K562 (cell line): ENCODE measurements around the gene ANAPC4. TPM values are rescaled to one million over a fixed set of nuclear protein-coding genes. Genes with fewer than 3 reads are reported as not detected.
"Not testable (repeated sequence)": the region's sequence is repeated elsewhere in the genome, so short reads cannot be mapped to it uniquely, and the experiment has no call there.

ENCODE experiments used
- ATAC-seq: fragments of 200-7000 bp; cut with Tn5 transposase; 3 replicates; pipeline ENCODE4 v1.9.1; 2020; ENCODE audit warnings: moderate library complexity
- BruUV-seq: library from RNA; stranded (reverse); fragments of 400-500 nt; replicated peaks from 2 replicates; lab custom pipeline; 2021; lab: Mats Ljungman, UMichigan
- CTCF ChIA-PET: fragments of 300-600 bp; formaldehyde crosslinking; extraction: SDS; loops from one replicate; lab custom pipeline; 2021; ENCODE audit warnings: low intra/inter-chr PET ratio; lab: Yijun Ruan, JAX
- POLR2A ChIA-PET: fragments of 300-600, 350-650 bp; sonication (Branson Sonifier 250); formaldehyde crosslinking; extraction: SDS; loops from one replicate; lab custom pipeline; 2021; ENCODE audit warnings: antibody characterized with exemption, inconsistent platforms; lab: Yijun Ruan, JAX
- DNase-seq, 4 experiments: peaks; one replicate each; pipeline versions ENCODE4 v3.0.0 to v3.0.0-alpha.2; 2011 to 2018; ENCODE audit warnings: low spot score in 3 of 4, mixed read lengths in 3 of 4; ENCODE audit errors: extremely low read depth in 1 of 4
- FAIRE-seq: peaks from 2 replicates; lab custom pipeline; 2011; peaks lifted over from hg19 to GRCh38; lab: Jason Lieb, UNC
- H2AFZ ChIP-seq: 2 replicates; pipeline ENCODE4 v1.6.0; 2011; ENCODE audit warnings: low read depth, low read length, control low read depth, inconsistent platforms
- H3K27ac ChIP-seq: fragments of 200-600 bp; 3 replicates; pipeline ENCODE4 v1.8.0; 2011; ENCODE audit warnings: low read depth, mild to moderate bottlenecking, control low read depth, inconsistent platforms, low read length, moderate library complexity, mixed read lengths; ENCODE audit errors: extremely low read depth
- H3K27me3 ChIP-seq, 2 experiments: fragments of 300-600 bp in 1 of 2; 2 replicates in 1 of 2; 3 replicates in 1 of 2; pipeline versions ENCODE4 v1.6.0 to v1.8.0; 2011; ENCODE audit warnings: inconsistent platforms in 2 of 2, low read length in 2 of 2, mild to moderate bottlenecking in 1 of 2, mixed read lengths in 1 of 2, moderate library complexity in 1 of 2; ENCODE audit not compliant: control insufficient read depth in 2 of 2, insufficient read depth in 2 of 2
- H3K36me3 ChIP-seq: fragments of 300-600 bp; 3 replicates; pipeline ENCODE4 v1.8.0; 2011; ENCODE audit warnings: mild to moderate bottlenecking, low read length, inconsistent platforms; ENCODE audit not compliant: control insufficient read depth, insufficient read depth
- H3K4me1 ChIP-seq, 2 experiments: fragments of 200-600 bp in 1 of 2; replicated peaks in 1 of 2; 2 replicates in 1 of 2; 3 replicates in 1 of 2; pipeline versions ENCODE4 v1.5.1 to v1.8.0; 2011; ENCODE audit warnings: inconsistent platforms in 2 of 2, low read length in 2 of 2, mild to moderate bottlenecking in 1 of 2, mixed read lengths in 1 of 2, moderate library complexity in 1 of 2; ENCODE audit not compliant: control insufficient read depth in 2 of 2, insufficient read depth in 2 of 2
- H3K4me2 ChIP-seq: 2 replicates; pipeline ENCODE4 v1.6.1; 2011; ENCODE audit warnings: low read length, control low read depth, inconsistent platforms, mixed read lengths; ENCODE audit not compliant: insufficient read depth
- H3K4me3 ChIP-seq: fragments of 200-600 bp; sonication (generic), shearing (Covaris generic); 2 replicates; pipeline ENCODE4 v1.5.1; 2016; ENCODE audit warnings: control low read depth, inconsistent platforms
- H3K79me2 ChIP-seq: fragments of 200-600 bp; 3 replicates; pipeline ENCODE4 v1.8.0; 2011; ENCODE audit warnings: low read length, inconsistent platforms; ENCODE audit not compliant: control insufficient read depth, insufficient read depth
- H3K9ac ChIP-seq, 2 experiments: 2 replicates each; pipeline versions ENCODE4 v1.6.0 to v1.6.1; 2011; ENCODE audit warnings: low read depth in 2 of 2, low read length in 2 of 2, control low read depth in 1 of 2, inconsistent platforms in 1 of 2, mild to moderate bottlenecking in 1 of 2, mixed read lengths in 1 of 2; ENCODE audit not compliant: insufficient read depth in 1 of 2
- H3K9me1 ChIP-seq: one replicate; pipeline ENCODE4 v1.6.0; 2011; ENCODE audit warnings: inconsistent platforms, mild to moderate bottlenecking, low read length, moderate library complexity; ENCODE audit not compliant: control insufficient read depth, insufficient read depth
- H3K9me3 ChIP-seq: replicated peaks from 2 replicates; pipeline ENCODE4 v1.5.1; 2011; ENCODE audit warnings: low read depth, low read length, inconsistent platforms; ENCODE audit not compliant: control insufficient read depth, insufficient read depth
- H4K20me1 ChIP-seq: replicated peaks from 2 replicates; pipeline ENCODE4 v1.6.1; 2011; ENCODE audit warnings: low read length, inconsistent platforms, mixed read lengths; ENCODE audit not compliant: control insufficient read depth, insufficient read depth
- CHCHD3 ChIP-seq: fragments of 250-450 bp; sonication (Bioruptor Pico); IDR thresholded peaks from 2 replicates; pipeline ENCODE4 v2.1.2; 2022; ENCODE audit warnings: mild to moderate bottlenecking
- CHD1 ChIP-seq: fragments of 200-600 bp; sonication (generic); IDR thresholded peaks from one replicate; pipeline ENCODE4 v1.6.1; 2012; ENCODE audit warnings: mild to moderate bottlenecking, moderate library complexity, low read length, inconsistent platforms
- CHD2 ChIP-seq: IDR thresholded peaks from 2 replicates; pipeline ENCODE4 v1.6.1; 2011; ENCODE audit warnings: low read depth, low read length
- ELF4 ChIP-seq: fragments of 450-650 bp; formaldehyde crosslinking; IDR thresholded peaks from 2 replicates; pipeline ENCODE4 v1.4.0; 2022; ENCODE audit warnings: missing genetic modification characterization
- NBN ChIP-seq: fragments of 450-650 bp; IDR thresholded peaks from 2 replicates; pipeline ENCODE4 v1.6.1; 2016; ENCODE audit warnings: low read depth, mild to moderate bottlenecking
- NCOR1 ChIP-seq: fragments of 450-650 bp; IDR thresholded peaks from 2 replicates; pipeline ENCODE4 v1.6.1; 2016; ENCODE audit warnings: mild to moderate bottlenecking, moderate library complexity
- NFIC ChIP-seq: fragments of 450-650 bp; IDR thresholded peaks from 2 replicates; pipeline ENCODE4 v1.6.1; 2017; ENCODE audit warnings: mild to moderate bottlenecking, inconsistent platforms
- NFIX ChIP-seq: fragments of 250-450 bp; sonication (Bioruptor Pico); IDR thresholded peaks from 2 replicates; pipeline ENCODE4 v1.4.0; 2020; ENCODE audit warnings: low read depth, mild to moderate bottlenecking, moderate library complexity
- PHB ChIP-seq: fragments of 250-450 bp; sonication (Bioruptor Pico); IDR thresholded peaks from 2 replicates; pipeline ENCODE4 v1.5.0; 2021
- ZFX ChIP-seq: sonication (generic); formaldehyde crosslinking; IDR thresholded peaks from 2 replicates; pipeline ENCODE4 v1.8.0; 2022; ENCODE audit warnings: mild to moderate bottlenecking, missing genetic modification reagents, moderate library complexity
- ZNF507 ChIP-seq: conservative IDR thresholded peaks from 2 replicates; pipeline ENCODE4 v1.6.1; 2017; ENCODE audit warnings: missing genetic modification characterization, missing compliant biosample characterization
- WGBS: fragments of 100-300 bp; shearing (Covaris generic); methylation state at CpG from one replicate; pipeline ENCODE4 v1.1.6; 2016; ENCODE audit warnings: low coverage, mixed read lengths; ENCODE audit not compliant: insufficient coverage; ENCODE audit errors: missing lambda C conversion rate; 5-methylcytosine and 5-hydroxymethylcytosine counted together
- in situ Hi-C: fragments of 300-500 bp; cut with MboI; formaldehyde crosslinking; loops from 4 replicates; pipeline ENCODE4 v1.15.0; 2018; ENCODE audit warnings: inconsistent platforms, mixed read lengths
- intact Hi-C: fragments of 100-400 bp; cut with micrococcal nuclease; formaldehyde crosslinking; loops from 2 replicates; pipeline ENCODE4 v1.14.2; 2022
- polyA plus RNA-seq, 8 experiments: library from polyadenylated mRNA; depleted of rRNA in 4 of 8; stranded (reverse) in 5 of 8; unstranded in 3 of 8; fragments of >200 nt; fragmentation: Nextera tagmentation in 2 of 8; fragmentation: Illumina TruSeq in 1 of 8; extraction: Ambion mirVana in 2 of 8; extraction: Trizol in 1 of 8; gene quantifications; 2 replicates each; pipeline versions ENCODE4 v1.2.1 to v1.2.3, GENCODE V29; 2011 to 2014; ENCODE audit warnings: inconsistent platforms in 1 of 8, missing spikeins in 1 of 8
- total RNA-seq, 7 experiments: library from RNA; depleted of rRNA in 6 of 7; stranded (reverse); fragments of >200 nt in 6 of 7; fragmentation: Illumina TruSeq in 2 of 7; extraction: Trizol in 2 of 7; gene quantifications; 2 replicates each; pipeline versions ENCODE4 v1.2.1 to v1.2.3, GENCODE V29; 2011 to 2021; ENCODE audit warnings: low replicate concordance in 1 of 7
- TF ChIP-seq, protein P1 (sequence below), 2 experiments: fragments of 450-650 bp; formaldehyde crosslinking in 1 of 2; IDR thresholded peaks; 2 replicates each; pipeline versions ENCODE4 v1.4.0 to v1.6.1; 2014 to 2020; ENCODE audit warnings: mild to moderate bottlenecking in 2 of 2, borderline replicate concordance in 1 of 2, low read depth in 1 of 2

ANAPC4 gene
- total and polyA plus RNA-seq, 9 of the 15 experiments (the other 6 are each of a cell fraction or from before 2014, with no cell fraction given) = 23.9 to 47.0 (median 31.9) TPM

DNA sequence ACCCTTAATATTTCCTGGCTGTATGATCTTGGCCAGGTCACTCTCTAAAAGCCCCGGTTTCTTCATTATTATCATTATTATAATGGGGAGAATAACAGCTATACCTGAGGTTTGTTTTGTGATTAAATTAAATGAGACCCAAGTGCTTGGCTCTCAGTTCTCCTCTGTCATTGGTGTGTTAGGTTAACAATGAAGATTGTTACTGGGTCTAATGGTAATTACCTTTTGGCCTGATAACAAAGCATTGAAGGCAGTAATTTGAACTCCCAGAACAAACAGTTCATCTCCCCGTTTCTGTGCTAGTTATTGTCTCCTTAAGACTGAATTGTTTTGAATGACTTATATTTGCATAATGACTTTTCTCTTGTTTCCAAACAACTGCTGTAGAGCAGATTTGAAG lies 6.8 kb upstream of the ANAPC4 start (continued):
- TF ChIP-seq, protein P1, sequence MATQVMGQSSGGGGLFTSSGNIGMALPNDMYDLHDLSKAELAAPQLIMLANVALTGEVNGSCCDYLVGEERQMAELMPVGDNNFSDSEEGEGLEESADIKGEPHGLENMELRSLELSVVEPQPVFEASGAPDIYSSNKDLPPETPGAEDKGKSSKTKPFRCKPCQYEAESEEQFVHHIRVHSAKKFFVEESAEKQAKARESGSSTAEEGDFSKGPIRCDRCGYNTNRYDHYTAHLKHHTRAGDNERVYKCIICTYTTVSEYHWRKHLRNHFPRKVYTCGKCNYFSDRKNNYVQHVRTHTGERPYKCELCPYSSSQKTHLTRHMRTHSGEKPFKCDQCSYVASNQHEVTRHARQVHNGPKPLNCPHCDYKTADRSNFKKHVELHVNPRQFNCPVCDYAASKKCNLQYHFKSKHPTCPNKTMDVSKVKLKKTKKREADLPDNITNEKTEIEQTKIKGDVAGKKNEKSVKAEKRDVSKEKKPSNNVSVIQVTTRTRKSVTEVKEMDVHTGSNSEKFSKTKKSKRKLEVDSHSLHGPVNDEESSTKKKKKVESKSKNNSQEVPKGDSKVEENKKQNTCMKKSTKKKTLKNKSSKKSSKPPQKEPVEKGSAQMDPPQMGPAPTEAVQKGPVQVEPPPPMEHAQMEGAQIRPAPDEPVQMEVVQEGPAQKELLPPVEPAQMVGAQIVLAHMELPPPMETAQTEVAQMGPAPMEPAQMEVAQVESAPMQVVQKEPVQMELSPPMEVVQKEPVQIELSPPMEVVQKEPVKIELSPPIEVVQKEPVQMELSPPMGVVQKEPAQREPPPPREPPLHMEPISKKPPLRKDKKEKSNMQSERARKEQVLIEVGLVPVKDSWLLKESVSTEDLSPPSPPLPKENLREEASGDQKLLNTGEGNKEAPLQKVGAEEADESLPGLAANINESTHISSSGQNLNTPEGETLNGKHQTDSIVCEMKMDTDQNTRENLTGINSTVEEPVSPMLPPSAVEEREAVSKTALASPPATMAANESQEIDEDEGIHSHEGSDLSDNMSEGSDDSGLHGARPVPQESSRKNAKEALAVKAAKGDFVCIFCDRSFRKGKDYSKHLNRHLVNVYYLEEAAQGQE (IDR thresholded peaks at IDR 0.05; ENCODE audit: borderline replicate concordance) = no peak
- TF ChIP-seq, protein P1 (CRISPR knock-in tag; IDR thresholded peaks at IDR 0.05; ENCODE audit: low read depth) = no peak
- TF ChIP-seq NCOR1 = no peak
- TF ChIP-seq CHD2 = no peak
- TF ChIP-seq CHCHD3 (CRISPR knock-in tag) = no peak
- no peak for TF ChIP-seq ZFX (CRISPR knock-in tag)
- no peak for TF ChIP-seq NBN
- TF ChIP-seq PHB (CRISPR knock-in tag) = no peak
- TF ChIP-seq CHD1 = no peak
- no peak for TF ChIP-seq ELF4 (CRISPR knock-in tag)
- no peak for TF ChIP-seq NFIC
- no peak for TF ChIP-seq NFIX (CRISPR knock-in tag)
- no peak for TF ChIP-seq ZNF507 (tag)

DNA sequence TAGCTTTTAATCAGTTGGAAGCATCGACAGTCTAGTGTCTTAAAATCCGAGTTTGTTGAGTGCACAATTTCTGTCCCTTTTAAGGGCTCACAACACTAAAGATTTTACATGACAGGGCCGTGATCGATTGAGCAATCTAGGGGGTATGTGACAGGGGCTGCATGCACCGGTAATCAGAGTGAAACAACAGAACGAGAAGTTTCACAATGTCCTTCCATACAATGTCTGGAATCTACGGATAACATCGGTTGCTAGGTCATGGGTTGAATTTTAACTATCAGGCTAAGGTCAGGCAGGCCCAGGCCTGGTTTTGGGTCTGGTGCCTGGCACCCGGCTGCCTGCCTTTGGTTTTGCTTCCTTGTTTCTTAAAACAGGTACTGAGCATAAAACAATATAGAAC lies 4.5 kb upstream of the ANAPC4 start:
- H3K36me3 ChIP-seq = peaks cover 18% of the 10 kb centered on the region; the same call in 1 of the 3 replicates
- BruUV-seq, H3K9me3 ChIP-seq, H3K4me2 ChIP-seq, intact Hi-C loops, H3K9ac ChIP-seq, H3K9me1 ChIP-seq, CTCF ChIA-PET, H3K27ac ChIP-seq, ATAC-seq, DNase-seq, H3K4me1 ChIP-seq, H3K27me3 ChIP-seq, H3K4me3 ChIP-seq, H4K20me1 ChIP-seq, H2AFZ ChIP-seq, FAIRE-seq, POLR2A ChIA-PET, H3K79me2 ChIP-seq: not testable (repeated sequence)
- WGBS = 77% methylated on average over 9 of the region's 9 CpGs
- in situ Hi-C loops = loop anchor here (10.0 kb wide), 1 partner anchor 388 kb away; no protein-coding TSS in a partner anchor
